HG03139 (cell line): ENCODE measurements around the gene CCT4.
A peak's percentile ranks its signal among the peaks of the same experiment; 100 is the strongest.
"Not testable (repeated sequence)": the region's sequence is repeated elsewhere in the genome, so short reads cannot be mapped to it uniquely, and the experiment has no call there.

ENCODE experiments used
- ATAC-seq: cut with Tn5 transposase; IDR thresholded peaks from one replicate; pipeline ENCODE4 v1.9.1; 2021; ENCODE audit not compliant: unreplicated experiment

The CCT4 gene

GRCh38 chr2:61888267-61889055 lies at the start of gene CCT4:
TSS of gene CCT4 (minus strand) at chr2:61888656. CDS start at chr2:61888507, 149 bp downstream.
- peak; percentile 77 for ATAC-seq

- no peak for ATAC-seq
Observed at GRCh38 chr2:61937886-61938285, 49.4 kb upstream of the CCT4 start.

GRCh38 chr2:61937098-61937497 lies 48.6 kb upstream of the CCT4 start:
- ATAC-seq, result no peak

GRCh38 chr2:61928826-61929461 lies 40.5 kb upstream of the CCT4 start:
- ATAC-seq, result no peak

GRCh38 chr2:61926531-61927477 lies 38.3 kb upstream of the CCT4 start:
- no peak for ATAC-seq

- ATAC-seq, result no peak
Observed at GRCh38 chr2:61924895-61925663, 36.6 kb upstream of the CCT4 start.

GRCh38 chr2:61922714-61923113 lies 34.3 kb upstream of the CCT4 start:
- ATAC-seq, result no peak

GRCh38 chr2:61920548-61920947 lies 32.1 kb upstream of the CCT4 start:
- ATAC-seq, result no peak

- ATAC-seq, result not testable (repeated sequence)
Observed at GRCh38 chr2:61914794-61915193, 26.3 kb upstream of the CCT4 start.

GRCh38 chr2:61911510-61911909 lies 23.1 kb upstream of the CCT4 start:
- ATAC-seq, result no peak

- ATAC-seq, result no peak
Observed at GRCh38 chr2:61910603-61911002, 22.1 kb upstream of the CCT4 start.

GRCh38 chr2:61909116-61909515 lies 20.7 kb upstream of the CCT4 start:
- ATAC-seq, result no peak

GRCh38 chr2:61906186-61906470 lies 17.7 kb upstream of the CCT4 start:
- ATAC-seq, result no peak

GRCh38 chr2:61905372-61906185 lies 17.1 kb upstream of the CCT4 start, which contains the start of gene COMMD1:
TSS of gene COMMD1 (plus strand) at chr2:61905674. CDS start at chr2:61905679, 5 bp downstream.
- ATAC-seq, result peak; percentile 98

- no peak for ATAC-seq
Observed at GRCh38 chr2:61900281-61900680, 11.8 kb upstream of the CCT4 start.

- ATAC-seq, result no peak
Observed at GRCh38 chr2:61898810-61899209, 10.4 kb upstream of the CCT4 start.

- ATAC-seq, result peak; percentile 10
Observed at GRCh38 chr2:61887717-61888266, 664 bp downstream of the CCT4 start.

GRCh38 chr2:61885896-61886603 lies 2.4 kb downstream of the CCT4 start:
- no peak for ATAC-seq

GRCh38 chr2:61882850-61883249 lies 5.6 kb downstream of the CCT4 start:
- ATAC-seq, result no peak
